ENCODE results near the gene FAM124A. TPM values are rescaled to one million over a fixed set of nuclear protein-coding genes. Genes with fewer than 3 reads are reported as not detected.

FAM124A gene
- total and polyA plus RNA-seq, 7 donors, result 0.51 to 1.5 (median 0.75) TPM

DNA sequence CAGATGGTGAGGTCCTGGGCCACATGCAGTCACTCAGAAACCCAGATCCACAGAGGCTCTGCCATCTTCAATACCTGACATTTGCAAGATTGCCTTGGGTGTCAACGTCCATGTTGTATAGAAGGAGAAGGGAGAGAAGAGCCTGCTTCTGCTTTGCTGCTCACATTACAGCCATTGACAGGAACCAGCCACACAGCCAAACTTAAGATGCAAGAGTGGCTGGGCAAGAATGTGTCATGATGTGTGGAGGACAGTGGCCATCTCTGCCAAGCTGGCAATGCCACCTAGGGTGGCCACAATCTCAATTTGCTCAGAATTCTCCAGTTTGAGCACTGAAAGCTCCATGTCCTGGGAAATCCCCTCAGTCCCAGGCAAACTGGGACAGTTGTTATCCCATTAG lies 91.4 kb downstream of the FAM124A start:
- intact Hi-C loops (cut with DNase I), result no loop called here
- Histone ChIP-seq H3K9me3 (no peaks in the 10 kb centered on the region), H3K27ac (no peak overlapping the region), H3K4me1 (peaks cover 4% of the 10 kb centered on the region), H3K4me3 (no peak overlapping the region), H3K36me3 (ENCODE audit: insufficient read depth in 1 of 2, low read depth in 1 of 2) (no peaks in the 10 kb centered on the region), H3K27me3 (ENCODE audit: insufficient read depth in 3 of 3, low read length in 2 of 3) (no peaks in the 10 kb centered on the region)
- ATAC-seq, result no peak
- TF ChIP-seq, protein P1, sequence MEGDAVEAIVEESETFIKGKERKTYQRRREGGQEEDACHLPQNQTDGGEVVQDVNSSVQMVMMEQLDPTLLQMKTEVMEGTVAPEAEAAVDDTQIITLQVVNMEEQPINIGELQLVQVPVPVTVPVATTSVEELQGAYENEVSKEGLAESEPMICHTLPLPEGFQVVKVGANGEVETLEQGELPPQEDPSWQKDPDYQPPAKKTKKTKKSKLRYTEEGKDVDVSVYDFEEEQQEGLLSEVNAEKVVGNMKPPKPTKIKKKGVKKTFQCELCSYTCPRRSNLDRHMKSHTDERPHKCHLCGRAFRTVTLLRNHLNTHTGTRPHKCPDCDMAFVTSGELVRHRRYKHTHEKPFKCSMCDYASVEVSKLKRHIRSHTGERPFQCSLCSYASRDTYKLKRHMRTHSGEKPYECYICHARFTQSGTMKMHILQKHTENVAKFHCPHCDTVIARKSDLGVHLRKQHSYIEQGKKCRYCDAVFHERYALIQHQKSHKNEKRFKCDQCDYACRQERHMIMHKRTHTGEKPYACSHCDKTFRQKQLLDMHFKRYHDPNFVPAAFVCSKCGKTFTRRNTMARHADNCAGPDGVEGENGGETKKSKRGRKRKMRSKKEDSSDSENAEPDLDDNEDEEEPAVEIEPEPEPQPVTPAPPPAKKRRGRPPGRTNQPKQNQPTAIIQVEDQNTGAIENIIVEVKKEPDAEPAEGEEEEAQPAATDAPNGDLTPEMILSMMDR (IDR thresholded peaks at IDR 0.05), result no peak
- no peak for DNase-seq
- WGBS, 3 donors, result 33 to 64% (median 49%) methylated on average over 1 of the region's 1 CpG

DNA sequence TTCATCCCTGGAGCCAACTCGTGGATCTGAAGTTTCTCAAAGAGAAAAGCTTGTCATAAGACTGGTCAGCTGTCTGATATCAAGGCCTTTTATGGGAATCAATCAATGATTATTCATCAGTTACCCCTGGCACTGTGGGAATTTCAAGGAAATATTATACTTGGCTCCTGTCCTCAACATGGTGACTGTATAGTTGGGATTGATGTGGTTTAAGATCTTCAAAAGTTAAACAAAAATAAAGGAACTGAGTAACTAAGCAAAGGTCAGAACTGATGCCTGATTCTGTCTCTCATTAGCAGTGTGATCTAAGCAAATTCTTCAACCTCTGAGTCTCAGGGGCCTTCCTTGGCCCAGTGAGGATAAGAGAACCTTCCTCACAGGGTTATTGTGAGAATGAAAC lies 95.1 kb downstream of the FAM124A start:
- Histone ChIP-seq H3K4me3 (no peak overlapping the region), H3K27ac (no peak overlapping the region), H3K4me1 (peaks cover 4% of the 10 kb centered on the region), H3K9me3 (no peaks in the 10 kb centered on the region), H3K27me3 (ENCODE audit: insufficient read depth in 3 of 3, low read length in 2 of 3) (no peaks in the 10 kb centered on the region), H3K36me3 (ENCODE audit: insufficient read depth in 1 of 2, low read depth in 1 of 2) (no peaks in the 10 kb centered on the region)
- 78 to 97% (median 92%) methylated on average over 1 of the region's 1 CpG for WGBS, 3 donors
- ATAC-seq (no peak), DNase-seq (no peak)
- TF ChIP-seq, protein P1 (IDR thresholded peaks at IDR 0.05), result no peak
- intact Hi-C loops (cut with DNase I), result no loop called here

DNA sequence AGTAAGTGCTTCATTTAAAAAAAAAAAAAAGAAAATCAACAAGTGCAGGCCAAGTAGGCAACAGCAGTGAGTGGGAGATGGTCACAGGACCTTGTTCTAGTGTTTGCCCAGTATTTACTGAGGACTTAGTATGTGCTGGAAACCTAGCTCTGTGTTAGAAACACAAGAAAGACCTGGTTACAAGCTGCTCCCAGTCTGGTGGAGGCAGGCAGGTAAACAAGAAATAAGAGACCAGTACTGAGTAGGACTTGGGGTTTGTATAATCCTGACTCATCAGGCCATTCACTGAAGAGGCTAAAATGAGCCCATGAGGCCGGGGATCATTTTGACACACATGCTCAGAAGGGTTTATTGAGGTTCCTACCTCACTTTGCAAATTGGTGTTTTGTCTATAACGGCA lies 95.8 kb downstream of the FAM124A start:
- ATAC-seq, result no peak
- Histone ChIP-seq H3K4me3 (no peak overlapping the region), H3K27me3 (ENCODE audit: insufficient read depth in 3 of 3, low read length in 2 of 3) (no peaks in the 10 kb centered on the region), H3K9me3 (no peaks in the 10 kb centered on the region), H3K36me3 (ENCODE audit: insufficient read depth in 1 of 2, low read depth in 1 of 2) (no peaks in the 10 kb centered on the region), H3K27ac (no peak overlapping the region), H3K4me1 (peaks cover 4% of the 10 kb centered on the region)
- intact Hi-C loops (cut with DNase I), result no loop called here
- WGBS, 3 donors, result 94 to 100% (median 94%) methylated on average over 2 of the region's 2 CpGs
- no peak for DNase-seq
- TF ChIP-seq, protein P1 (IDR thresholded peaks at IDR 0.05), result no peak

DNA sequence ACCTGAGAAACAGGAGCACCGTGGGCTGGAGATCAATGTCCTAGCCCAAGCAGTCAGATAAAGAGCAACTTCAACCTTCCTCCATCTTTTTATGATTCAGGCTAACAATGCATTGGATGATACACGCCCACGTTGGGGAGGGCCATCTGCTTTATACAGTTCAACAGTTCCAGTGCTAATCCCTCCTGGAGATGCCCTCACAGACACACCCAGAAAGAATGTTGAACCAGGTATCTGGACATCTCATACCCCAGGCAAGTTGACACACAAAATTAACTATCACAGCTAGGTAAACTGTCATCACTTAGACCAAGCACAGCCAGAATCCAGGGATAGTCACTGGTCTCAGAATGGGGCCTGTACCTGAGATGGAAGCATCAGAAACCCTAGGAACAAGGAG lies 96.7 kb downstream of the FAM124A start:
- ATAC-seq, result no peak
- no peaks in the 10 kb centered on the region for H3K27me3 ChIP-seq (ENCODE audit: insufficient read depth in 3 of 3, low read length in 2 of 3)
- H3K36me3 ChIP-seq (ENCODE audit: insufficient read depth in 1 of 2, low read depth in 1 of 2), result no peaks in the 10 kb centered on the region
- TF ChIP-seq, protein P1 (IDR thresholded peaks at IDR 0.05), result no peak
- no peak for DNase-seq
- 89 to 95% (median 89%) methylated on average over 3 of the region's 3 CpGs for WGBS, 3 donors
- no peak overlapping the region for H3K4me3 ChIP-seq
- no peaks in the 10 kb centered on the region for H3K9me3 ChIP-seq
- H3K4me1 ChIP-seq, result peaks cover 4% of the 10 kb centered on the region
- intact Hi-C loops (cut with DNase I), result no loop called here
- H3K27ac ChIP-seq, result no peak overlapping the region

DNA sequence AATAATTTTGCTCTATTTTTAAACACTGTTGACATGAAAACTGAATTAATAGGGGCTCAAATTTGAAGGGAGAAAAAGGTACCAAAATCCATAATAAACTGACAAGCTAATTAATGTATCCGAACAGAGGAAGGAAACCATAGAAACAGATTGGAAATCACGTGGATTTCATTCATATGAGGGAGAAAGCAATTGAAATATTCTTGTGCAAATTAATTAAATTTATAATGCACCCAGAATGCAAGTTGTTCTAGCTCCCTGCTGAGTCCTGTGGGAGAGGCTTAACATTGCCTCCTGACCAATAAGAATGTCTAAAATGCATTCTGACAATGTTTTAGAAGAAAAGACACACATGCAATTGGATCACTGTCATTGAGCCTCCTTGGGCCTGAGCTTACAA lies 99.6 kb downstream of the FAM124A start:
- no peaks in the 10 kb centered on the region for H3K4me1 ChIP-seq
- intact Hi-C loops (cut with DNase I), result no loop called here
- H3K27ac ChIP-seq, result no peak overlapping the region
- no peaks in the 10 kb centered on the region for H3K36me3 ChIP-seq (ENCODE audit: insufficient read depth in 1 of 2, low read depth in 1 of 2)
- no peak for ATAC-seq
- TF ChIP-seq, protein P1 (IDR thresholded peaks at IDR 0.05), result no peak
- no peak for DNase-seq
- 51 to 60% (median 58%) methylated on average over 2 of the region's 2 CpGs for WGBS, 3 donors
- H3K4me3 ChIP-seq, result no peak overlapping the region
- no peaks in the 10 kb centered on the region for H3K27me3 ChIP-seq (ENCODE audit: insufficient read depth in 3 of 3, low read length in 2 of 3)
- H3K9me3 ChIP-seq, result no peaks in the 10 kb centered on the region

Data from psoas muscle (tissue), 8 donors.